D721Med (cell line): ENCODE data around the gene FASN.

ENCODE experiments used
- DNase-seq: peaks from one replicate; pipeline ENCODE4 v3.0.0; 2011; ENCODE audit warnings: low spot score; ENCODE audit not compliant: insufficient read length
- FAIRE-seq: peaks from 2 replicates; lab custom pipeline; 2011; peaks lifted over from hg19 to GRCh38; lab: Jason Lieb, UNC
- CTCF ChIP-seq: IDR thresholded peaks from 2 replicates; pipeline ENCODE4 v1.5.1; 2012; ENCODE audit warnings: mild to moderate bottlenecking, control low read depth; ENCODE audit not compliant: insufficient read depth; ENCODE audit errors: missing control alignments

Gene FASN

GRCh38 chr17:82033359-82034085, 64.5 kb downstream of the FASN start:
- FAIRE-seq = no peak
- no peak for TF ChIP-seq CTCF
- DNase-seq = no peak

GRCh38 chr17:82031885-82032627, 66.0 kb downstream of the FASN start:
- FAIRE-seq (no peak), DNase-seq (peak; percentile 56)

GRCh38 chr17:82031303-82031884, 66.6 kb downstream of the FASN start, which contains the start of gene RAC3:
Gene RAC3, plus strand, starts transcription at chr17:82031678. Its CDS starts 84 bp downstream, at chr17:82031762.
- no peak for TF ChIP-seq CTCF
- no peak for FAIRE-seq

More at GRCh38 chr17:82031885-82032627, 66.0 kb downstream of the FASN start:
- no peak for TF ChIP-seq CTCF

GRCh38 chr17:82030470-82031302, 67.3 kb downstream of the FASN start:
- DNase-seq (peak; percentile 92), FAIRE-seq (no peak)
- peak; percentile 98 for TF ChIP-seq CTCF

More at GRCh38 chr17:82031303-82031884, 66.6 kb downstream of the FASN start, which contains the start of gene RAC3:
- DNase-seq = no peak

- no peak for TF ChIP-seq CTCF
- DNase-seq (no peak), FAIRE-seq (no peak)
Observed at GRCh38 chr17:82029990-82030469, 68.0 kb downstream of the FASN start.

- FAIRE-seq (no peak), DNase-seq (no peak)
- no peak for TF ChIP-seq CTCF
Observed at GRCh38 chr17:82029391-82029790, 68.6 kb downstream of the FASN start.
